OCI-LY7 (cell line): Measurements from ENCODE around the gene NAPG. TPM values are rescaled to one million over a fixed set of nuclear protein-coding genes. Genes with fewer than 3 reads are reported as not detected.

Experiments
- BruUV-seq: library from RNA; stranded (reverse); fragments of 400-500 nt; replicated peaks from 2 replicates; lab custom pipeline; 2021; lab: Mats Ljungman, UMichigan
- CTCF ChIA-PET: fragments of 300-600 bp; sonication (Branson Sonifier 250); formaldehyde crosslinking; loops from one replicate; lab custom pipeline; 2022; ENCODE audit warnings: antibody characterized with exemption; ENCODE audit not compliant: unreplicated experiment; lab: Charles Lee
- POLR2A ChIA-PET: fragments of 300-600 bp; sonication (Branson Sonifier 250); formaldehyde crosslinking; loops from one replicate; lab custom pipeline; 2022; ENCODE audit warnings: antibody characterized with exemption; lab: Charles Lee
- DNase-seq: peaks from one replicate; pipeline ENCODE4 v3.0.0-alpha.2; 2015; ENCODE audit warnings: low spot score
- H2AFZ ChIP-seq: fragments of 200-600 bp; sonication (generic), shearing (Covaris generic); 2 replicates; pipeline ENCODE4 v1.6.1; 2014; ENCODE audit warnings: mild to moderate bottlenecking, antibody characterized with exemption, low read length, moderate library complexity
- H3K27ac ChIP-seq: fragments of 200-600 bp; sonication (generic); 2 replicates; pipeline ENCODE4 v1.5.1; 2014; ENCODE audit warnings: mixed run types, low read depth, mild to moderate bottlenecking, moderate library complexity, low read length, inconsistent platforms; ENCODE audit not compliant: poor library complexity, severe bottlenecking
- H3K36me3 ChIP-seq: fragments of 200-600 bp; sonication (generic); 2 replicates; pipeline ENCODE4 v1.6.1; 2014; ENCODE audit warnings: mild to moderate bottlenecking, antibody characterized with exemption, low read length, moderate library complexity, mixed read lengths; ENCODE audit not compliant: insufficient read depth
- H3K4me1 ChIP-seq: fragments of 200-600 bp; sonication (generic); 2 replicates; pipeline ENCODE4 v1.5.1; 2014; ENCODE audit warnings: mild to moderate bottlenecking, low read length; ENCODE audit not compliant: insufficient read depth, poor library complexity, severe bottlenecking
- H3K4me2 ChIP-seq: fragments of 200-600 bp; sonication (generic); 2 replicates; pipeline ENCODE4 v1.6.1; 2014; ENCODE audit warnings: mild to moderate bottlenecking, low read length
- H3K4me3 ChIP-seq: fragments of 200-600 bp; sonication (generic); 2 replicates; pipeline ENCODE4 v1.5.1; 2014; ENCODE audit warnings: mild to moderate bottlenecking, low read depth, low read length; ENCODE audit not compliant: poor library complexity, severe bottlenecking
- H3K79me2 ChIP-seq: fragments of 200-600 bp; sonication (generic); 2 replicates; pipeline ENCODE4 v1.6.1; 2016; ENCODE audit warnings: low read depth, mild to moderate bottlenecking, low read length, moderate library complexity, mixed read lengths; ENCODE audit not compliant: insufficient read depth
- H3K9me2 ChIP-seq: fragments of 200-600 bp; sonication (generic); 2 replicates; pipeline ENCODE4 v1.6.1; 2016; ENCODE audit warnings: mild to moderate bottlenecking, low read length, mixed read lengths; ENCODE audit not compliant: insufficient read depth
- H3K9me3 ChIP-seq: fragments of 200-600 bp; sonication (generic); 2 replicates; pipeline ENCODE4 v1.6.1; 2014; ENCODE audit warnings: mild to moderate bottlenecking, mixed run types, low read length, mixed read lengths
- H4K20me1 ChIP-seq: fragments of 200-600 bp; sonication (generic); 2 replicates; pipeline ENCODE4 v1.6.1; 2014; ENCODE audit warnings: mild to moderate bottlenecking, antibody characterized with exemption, low read length, moderate library complexity, mixed read lengths; ENCODE audit not compliant: insufficient read depth
- CTCF ChIP-seq: fragments of 200-600 bp; sonication (generic); conservative IDR thresholded peaks from 2 replicates; pipeline ENCODE4 v1.5.1; 2014; ENCODE audit warnings: mild to moderate bottlenecking, antibody characterized with exemption, low read length, moderate library complexity, mixed read lengths
- EZH2phosphoT487 ChIP-seq: fragments of 200-600 bp; sonication (generic); IDR thresholded peaks from 2 replicates; pipeline ENCODE4 v1.6.1; 2018; ENCODE audit warnings: low read depth, borderline replicate concordance, mild to moderate bottlenecking, mixed run types, antibody characterized with exemption, low read length, moderate library complexity, mixed read lengths
- intact Hi-C: fragments of 100-400 bp; cut with micrococcal nuclease; formaldehyde crosslinking; loops from one replicate; pipeline ENCODE4 v1.10.0; 2022; ENCODE audit not compliant: unreplicated experiment
- total RNA-seq, 2 experiments: library from RNA; depleted of rRNA in 1 of 2; stranded (reverse); fragments of >200 nt in 1 of 2; shearing (Covaris generic) in 1 of 2; gene quantifications; 2 replicates each; pipeline ENCODE4 v1.2.3, GENCODE V29; 2014 to 2022

NAPG gene
- total RNA-seq, 2 experiments from 2014 or later, result 34.6 to 52.3 TPM

DNA sequence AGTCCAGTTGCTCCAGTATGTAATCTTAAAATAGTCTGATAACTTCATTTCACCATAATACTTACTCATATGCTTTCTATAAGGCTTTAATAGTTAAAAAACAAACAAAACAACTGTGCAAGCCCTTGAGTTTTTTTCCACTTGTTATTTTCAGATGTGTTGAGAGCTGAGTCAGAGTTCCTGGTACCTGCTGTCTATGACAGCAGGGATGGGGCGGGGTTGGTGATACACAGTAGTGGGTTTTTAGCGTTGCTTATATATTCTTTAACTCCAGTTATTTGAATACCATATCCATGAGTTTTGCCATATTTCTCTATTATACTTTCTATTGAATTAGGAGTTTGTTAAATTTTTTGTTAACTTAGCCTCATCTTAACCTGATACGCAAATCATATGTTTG lies 5.0 kb downstream of the NAPG start:
- Histone ChIP-seq H3K4me2 (no peak overlapping the region), H3K79me2 (peaks cover 87% of the 10 kb centered on the region), H3K9me2 (no peaks in the 10 kb centered on the region), H4K20me1 (peaks cover 32% of the 10 kb centered on the region), H3K9me3 (no peaks in the 10 kb centered on the region), H3K27ac (no peak overlapping the region), H3K36me3 (peaks cover 53% of the 10 kb centered on the region), H3K4me3 (no peak overlapping the region), H3K4me1 (peaks cover 37% of the 10 kb centered on the region), H2AFZ (no peak overlapping the region)
- intact Hi-C loops, result no loop called here
- no peak for TF ChIP-seq CTCF
- no peak for TF ChIP-seq EZH2phosphoT487
- no peak for DNase-seq
- CTCF ChIA-PET, result no interaction called here
- POLR2A ChIA-PET, result no interaction called here
- BruUV-seq, result no TSS peak

GRCh38 chr18:10533111-10533510 lies 7.3 kb downstream of the NAPG start:
- intact Hi-C loops, result no loop called here
- Histone ChIP-seq H4K20me1 (peaks cover 28% of the 10 kb centered on the region), H3K9me3 (no peaks in the 10 kb centered on the region), H3K4me2 (no peak overlapping the region), H3K4me3 (no peak overlapping the region), H2AFZ (no peak overlapping the region), H3K36me3 (peaks cover 63% of the 10 kb centered on the region), H3K9me2 (no peaks in the 10 kb centered on the region), H3K79me2 (peaks cover 73% of the 10 kb centered on the region), H3K27ac (no peak overlapping the region), H3K4me1 (peaks cover 28% of the 10 kb centered on the region)
- BruUV-seq, result no TSS peak
- DNase-seq, result no peak
- TF ChIP-seq CTCF (no peak), EZH2phosphoT487 (no peak)
- ChIA-PET CTCF (no interaction called here), POLR2A (no interaction called here)

DNA sequence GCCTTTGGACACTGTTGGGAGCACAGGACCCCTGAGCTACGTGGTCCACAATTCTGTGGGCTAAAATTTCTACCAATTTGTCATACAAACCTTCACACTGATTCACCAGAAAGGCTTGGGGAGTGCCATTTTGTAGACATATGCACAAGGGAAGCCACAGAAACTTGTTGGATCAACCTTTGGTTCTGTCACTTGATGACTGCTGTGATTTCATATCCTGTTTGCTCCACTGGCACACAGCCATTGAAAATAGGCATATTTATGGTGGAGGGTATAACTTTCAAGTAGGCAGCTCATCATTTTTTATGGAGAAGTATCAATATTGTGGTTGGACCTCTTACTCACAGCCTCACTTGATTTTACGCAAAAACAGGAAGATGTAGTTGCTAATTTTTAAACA lies 10.5 kb downstream of the NAPG start:
- Histone ChIP-seq H3K9me2 (no peaks in the 10 kb centered on the region), H3K79me2 (peaks cover 41% of the 10 kb centered on the region; the same call in 1 of the 2 replicates), H2AFZ (no peak overlapping the region), H3K4me2 (no peak overlapping the region), H3K9me3 (no peaks in the 10 kb centered on the region), H3K36me3 (peaks cover 83% of the 10 kb centered on the region), H3K27ac (no peak overlapping the region), H3K4me1 (no peaks in the 10 kb centered on the region), H4K20me1 (0 out of 2 replicates have a peak, but pooled peaks cover 7% of the 10 kb centered on the region), H3K4me3 (no peak overlapping the region)
- BruUV-seq, result no TSS peak
- no peak for TF ChIP-seq CTCF
- no peak for TF ChIP-seq EZH2phosphoT487
- intact Hi-C loops, result no loop called here
- ChIA-PET POLR2A (interaction anchor here (2.3 kb wide), 1 partner anchor 16 kb away, joined by 5 read pairs; no protein-coding TSS in a partner anchor), CTCF (no interaction called here)
- no peak for DNase-seq
